GM19043 (cell line): ENCODE results near the gene ACBD3.

Experiments
- ATAC-seq: cut with Tn5 transposase; IDR thresholded peaks from one replicate; pipeline ENCODE4 v1.9.1; 2021; ENCODE audit warnings: low read depth; ENCODE audit not compliant: unreplicated experiment

Gene ACBD3

DNA sequence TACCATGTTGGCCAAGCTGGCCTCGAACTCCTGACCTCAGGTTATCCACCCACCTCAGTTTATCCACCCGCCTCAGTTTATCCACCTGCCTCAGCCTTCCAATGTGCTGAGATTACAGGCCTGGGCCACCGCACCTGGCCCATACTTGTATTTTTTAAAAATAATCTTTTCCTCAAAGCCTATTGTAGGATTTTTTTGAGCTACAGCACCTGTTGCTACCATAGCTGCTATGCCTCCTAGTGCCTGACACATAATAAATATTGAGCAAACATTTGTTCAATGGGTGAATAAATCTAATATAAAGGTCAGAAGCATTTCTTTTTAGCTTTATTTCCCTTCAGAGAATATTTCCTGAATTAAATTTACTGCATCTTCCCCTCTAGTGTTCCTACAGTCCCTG lies 15.7 kb upstream of the ACBD3 start:
- ATAC-seq: no peak

- no peak for ATAC-seq
Measured at GRCh38 chr1:226201029-226201593, 14.6 kb upstream of the ACBD3 start.

GRCh38 chr1:226199971-226200370 lies 13.4 kb upstream of the ACBD3 start:
- no peak for ATAC-seq

- no peak for ATAC-seq
Measured at GRCh38 chr1:226195144-226195543, 8.6 kb upstream of the ACBD3 start.

DNA sequence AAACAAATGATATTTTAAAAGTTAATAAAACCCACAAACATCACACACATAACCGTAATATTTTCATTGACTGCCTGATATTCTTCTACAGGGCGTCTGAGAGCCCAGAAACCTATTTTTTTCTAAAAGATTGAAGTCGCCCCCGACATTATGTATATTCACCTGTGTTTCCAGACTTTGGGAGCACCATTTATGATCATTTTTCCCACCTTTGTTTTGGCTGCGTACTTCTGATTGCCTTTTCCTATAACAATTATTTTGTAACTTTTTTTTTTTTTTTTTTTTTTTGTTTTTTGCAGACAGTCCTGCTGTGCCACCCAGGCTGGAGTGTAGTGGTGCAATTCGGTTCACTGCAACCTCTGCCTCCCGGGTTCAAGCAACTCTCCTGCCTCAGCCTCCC lies 839 bp upstream of the ACBD3 start:
- ATAC-seq: no peak

DNA sequence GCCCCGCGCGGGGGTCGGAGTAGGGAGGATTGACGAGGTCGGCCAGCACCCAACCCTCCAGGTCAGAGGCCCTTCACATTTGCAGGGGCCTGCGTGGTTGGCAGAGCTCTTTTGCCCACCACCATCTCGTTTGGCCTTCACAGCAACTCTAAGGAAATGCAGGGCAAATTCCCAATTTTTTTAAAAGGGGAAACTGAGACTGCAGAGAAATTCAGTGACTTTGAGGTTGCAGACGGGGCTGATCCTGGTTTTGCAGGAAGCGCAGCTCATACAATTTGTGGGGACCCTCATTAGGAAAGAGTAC lies 430 bp upstream of the ACBD3 start:
- no peak for ATAC-seq

- ATAC-seq: no peak
Measured at GRCh38 chr1:226185141-226186036, 1.2 kb downstream of the ACBD3 start.

- ATAC-seq: no peak
Measured at GRCh38 chr1:226181996-226182714, 4.4 kb downstream of the ACBD3 start.

DNA sequence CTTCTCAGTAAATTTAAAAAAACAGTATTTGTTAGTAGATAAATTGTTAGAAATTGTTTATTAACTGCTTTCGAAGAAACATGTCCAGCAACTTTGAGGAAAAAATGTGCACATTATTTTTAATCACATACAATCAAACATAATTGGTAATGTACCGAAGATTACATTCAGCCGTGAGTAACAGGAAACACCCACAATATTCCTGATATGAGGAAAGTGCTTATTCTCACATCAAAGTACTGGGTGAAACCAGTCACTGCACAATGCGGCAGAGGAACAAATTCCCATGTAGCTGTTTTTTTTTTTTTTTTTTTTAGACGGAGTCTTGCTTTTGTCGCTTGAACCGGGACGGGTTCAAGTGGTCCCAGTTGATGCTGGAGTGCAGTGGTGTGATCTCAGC lies 9.7 kb downstream of the ACBD3 start:
- ATAC-seq: no peak

DNA sequence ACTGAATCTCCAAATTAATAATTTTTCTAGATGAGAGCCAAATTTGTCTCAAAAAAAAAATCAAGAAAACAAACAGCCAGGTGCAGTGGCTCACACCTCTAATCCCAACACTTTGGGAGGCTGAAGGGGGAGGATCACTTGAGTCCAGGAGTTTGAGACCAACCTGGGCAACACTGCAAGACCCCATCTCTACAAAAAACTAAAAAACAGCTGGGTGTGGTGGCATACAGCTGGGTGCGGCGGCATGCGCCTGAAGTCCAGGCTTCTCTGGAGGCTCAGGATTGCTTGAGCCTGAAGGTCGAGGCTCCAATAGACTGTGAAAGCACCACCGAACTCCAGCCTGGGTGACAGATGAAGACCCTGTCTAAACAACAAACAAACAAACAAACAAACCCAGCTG lies 14.0 kb downstream of the ACBD3 start:
- no peak for ATAC-seq

DNA sequence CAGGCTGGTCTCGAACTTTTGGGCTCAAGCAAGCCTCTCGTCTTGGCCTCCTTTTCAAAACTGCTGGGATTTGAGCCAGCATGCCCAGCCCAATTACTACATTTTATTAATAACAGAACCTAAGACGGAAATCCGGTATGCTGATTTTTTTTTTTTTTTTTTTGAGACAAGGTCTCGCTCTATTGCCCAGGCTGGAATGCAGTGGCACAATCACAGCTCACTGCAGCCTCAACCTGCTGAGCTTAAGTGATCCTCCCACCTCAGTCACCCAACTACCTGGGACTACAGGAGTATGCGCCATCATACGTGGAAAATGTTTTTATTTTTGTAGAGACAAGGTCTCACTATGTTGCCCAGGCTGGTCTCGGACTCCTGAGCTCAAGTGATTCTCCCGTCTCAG lies 20.2 kb downstream of the ACBD3 start:
- no peak for ATAC-seq

- ATAC-seq: no peak
Measured at GRCh38 chr1:226164154-226164553, 22.4 kb downstream of the ACBD3 start.

GRCh38 chr1:226162898-226163297 lies 23.6 kb downstream of the ACBD3 start:
- no peak for ATAC-seq

DNA sequence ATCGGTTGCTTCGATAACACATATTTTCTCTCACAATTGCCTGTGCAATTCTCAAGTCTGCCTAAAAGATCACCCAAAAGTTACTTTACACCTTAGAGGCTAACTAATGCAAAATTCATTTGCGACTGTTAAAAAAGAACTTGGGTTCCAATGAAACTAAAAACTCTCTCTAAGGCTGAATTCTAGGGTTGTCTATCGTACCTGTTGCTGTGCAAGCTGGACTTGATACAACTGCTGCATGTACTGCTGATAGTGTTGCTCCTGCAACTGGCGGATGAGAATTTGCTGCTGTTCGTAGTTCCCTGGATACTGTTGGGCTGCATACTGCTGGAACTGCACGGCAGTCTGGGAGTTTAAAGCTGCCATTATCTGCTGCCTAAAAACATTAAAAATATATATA lies 27.6 kb downstream of the ACBD3 start:
- ATAC-seq: no peak

GRCh38 chr1:226158457-226158856 lies 28.1 kb downstream of the ACBD3 start:
- no peak for ATAC-seq

- ATAC-seq: no peak
Measured at GRCh38 chr1:226157761-226158316, 28.7 kb downstream of the ACBD3 start.

GRCh38 chr1:226154593-226154992 lies 31.9 kb downstream of the ACBD3 start:
- no peak for ATAC-seq

DNA sequence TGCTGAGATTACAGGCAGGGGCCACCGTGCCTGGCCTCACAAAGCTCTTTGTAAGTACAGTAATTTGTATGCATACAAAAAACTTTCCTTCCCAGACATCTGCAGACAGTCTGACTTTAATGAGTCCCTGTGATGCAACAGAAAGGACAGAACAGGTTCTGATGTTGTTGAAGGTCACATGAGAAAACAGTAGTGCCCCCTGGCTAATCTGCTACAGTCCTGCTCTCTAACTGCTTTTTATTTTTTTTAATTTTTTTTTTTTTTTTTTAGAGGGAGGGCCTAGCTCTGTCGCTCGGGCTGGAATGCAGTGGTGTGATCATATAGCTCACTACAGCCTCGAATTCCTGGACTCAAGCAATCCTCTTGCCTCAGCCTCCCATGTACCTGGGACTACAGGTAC lies 36.7 kb downstream of the ACBD3 start:
- no peak for ATAC-seq

- ATAC-seq: no peak
Measured at GRCh38 chr1:226148121-226148648, 38.4 kb downstream of the ACBD3 start.

GRCh38 chr1:226144045-226144444 lies 42.5 kb downstream of the ACBD3 start:
- ATAC-seq: no peak

DNA sequence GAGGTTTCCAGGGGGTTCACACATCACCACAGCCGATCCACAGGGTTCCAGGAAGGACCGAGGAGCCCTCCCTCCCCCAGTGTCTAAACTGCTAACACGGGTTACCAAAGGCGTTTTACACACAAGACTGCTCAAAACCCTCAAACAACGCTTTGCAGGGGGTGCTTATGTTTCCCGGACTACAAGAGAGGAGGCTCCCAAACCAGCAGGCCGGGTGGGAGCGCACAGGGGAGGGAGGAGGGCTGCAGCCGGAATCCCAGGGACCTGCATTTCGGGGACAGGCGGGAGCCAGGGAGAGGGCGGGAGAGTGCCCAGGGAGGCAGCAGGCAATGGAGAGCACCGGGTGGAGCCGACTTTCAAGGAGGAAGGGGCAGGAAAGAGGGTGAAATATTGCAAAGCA lies 50.8 kb downstream of the ACBD3 start:
- ATAC-seq: no peak
